ENCODE data around the gene TDRD9.

DNA sequence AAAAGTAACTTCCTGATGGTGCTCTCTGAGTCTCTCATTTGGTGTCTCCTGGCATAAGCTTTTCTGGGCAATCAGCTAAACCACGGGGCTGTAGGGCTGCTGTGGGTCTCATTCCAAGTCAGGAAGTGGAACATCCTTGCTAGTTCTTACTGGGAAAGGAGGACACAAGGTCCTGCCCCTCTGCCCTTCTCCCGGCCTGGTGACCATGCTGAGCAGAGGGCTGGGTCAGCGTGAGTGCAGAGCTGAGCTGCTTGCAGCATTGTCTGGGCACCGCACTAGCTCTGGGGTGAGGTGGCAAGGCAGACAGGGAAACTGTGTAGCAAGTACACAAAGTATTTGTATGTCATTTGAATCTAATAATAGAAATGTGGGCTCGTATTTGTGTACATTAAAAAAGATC is 112.3 kb downstream of the TDRD9 start:
- TF ChIP-seq, protein P1, sequence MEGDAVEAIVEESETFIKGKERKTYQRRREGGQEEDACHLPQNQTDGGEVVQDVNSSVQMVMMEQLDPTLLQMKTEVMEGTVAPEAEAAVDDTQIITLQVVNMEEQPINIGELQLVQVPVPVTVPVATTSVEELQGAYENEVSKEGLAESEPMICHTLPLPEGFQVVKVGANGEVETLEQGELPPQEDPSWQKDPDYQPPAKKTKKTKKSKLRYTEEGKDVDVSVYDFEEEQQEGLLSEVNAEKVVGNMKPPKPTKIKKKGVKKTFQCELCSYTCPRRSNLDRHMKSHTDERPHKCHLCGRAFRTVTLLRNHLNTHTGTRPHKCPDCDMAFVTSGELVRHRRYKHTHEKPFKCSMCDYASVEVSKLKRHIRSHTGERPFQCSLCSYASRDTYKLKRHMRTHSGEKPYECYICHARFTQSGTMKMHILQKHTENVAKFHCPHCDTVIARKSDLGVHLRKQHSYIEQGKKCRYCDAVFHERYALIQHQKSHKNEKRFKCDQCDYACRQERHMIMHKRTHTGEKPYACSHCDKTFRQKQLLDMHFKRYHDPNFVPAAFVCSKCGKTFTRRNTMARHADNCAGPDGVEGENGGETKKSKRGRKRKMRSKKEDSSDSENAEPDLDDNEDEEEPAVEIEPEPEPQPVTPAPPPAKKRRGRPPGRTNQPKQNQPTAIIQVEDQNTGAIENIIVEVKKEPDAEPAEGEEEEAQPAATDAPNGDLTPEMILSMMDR (IDR thresholded peaks at IDR 0.05; ENCODE audit: poor library complexity, severe bottlenecking) = no peak
- TF ChIP-seq POLR2AphosphoS5 (IDR thresholded peaks at IDR 0.05) = no peak
- no peak for TF ChIP-seq TAF1 (IDR thresholded peaks at IDR 0.05; ENCODE audit: low read depth)

All from neural cell (in vitro differentiated cells).